Aortic smooth muscle cell (primary cell): ENCODE results near the gene CNTN3. TPM values are rescaled to one million over a fixed set of nuclear protein-coding genes. Genes with fewer than 3 reads are reported as not detected.

ENCODE experiments used
- total RNA-seq: library from RNA; depleted of rRNA; stranded (reverse); fragments of >200 nt; gene quantifications from 2 replicates; pipeline ENCODE4 v1.2.3, GENCODE V29; 2014

Gene CNTN3
- 3.4 and 14.7 TPM in 2 replicates for total RNA-seq

DNA sequence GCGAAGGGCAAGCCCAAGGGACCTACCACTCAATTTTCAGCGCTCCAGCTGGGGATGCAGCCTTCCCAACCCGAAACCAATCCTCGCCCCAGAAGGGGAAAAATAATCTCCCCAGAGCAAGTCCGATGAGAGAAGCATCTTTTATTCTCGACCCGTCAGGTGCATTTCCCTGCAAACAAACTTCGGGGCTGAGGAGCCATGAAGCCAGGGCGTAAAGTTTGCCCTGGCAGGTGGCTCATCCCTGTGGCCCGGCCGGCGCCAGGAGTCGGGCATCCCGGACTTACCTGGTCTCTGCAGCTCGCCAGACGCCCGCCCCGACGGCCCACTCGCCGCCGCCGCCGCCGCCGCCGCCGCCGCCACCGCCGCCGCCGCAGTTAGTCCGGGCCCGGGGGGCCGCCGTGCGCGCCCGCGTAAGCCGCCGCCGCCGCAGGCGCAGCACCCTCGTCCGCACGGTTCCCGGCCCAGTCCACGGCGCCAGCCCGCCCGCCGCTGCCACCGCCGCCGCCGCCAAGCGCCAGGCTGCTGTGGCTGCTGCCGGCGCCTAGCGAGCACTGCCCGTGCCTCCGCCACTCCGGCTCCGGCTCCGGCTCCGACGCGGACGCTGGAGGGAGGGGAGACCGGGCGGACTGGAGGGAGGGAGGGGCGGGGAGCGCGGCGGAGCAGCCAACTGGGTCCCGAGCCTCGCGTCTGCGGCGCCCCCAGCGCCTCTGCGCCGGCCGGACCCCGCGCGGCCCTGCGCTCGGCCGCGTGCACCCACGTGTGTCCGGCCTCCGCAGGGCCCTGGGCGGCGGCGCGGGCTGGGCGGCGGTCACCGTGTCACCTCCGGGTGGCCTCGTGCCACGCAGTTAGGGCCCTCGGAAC is at the start of gene CNTN3:
Gene CNTN3, minus strand, starts transcription at position 553 of the 861 bp plus-strand sequence. CDS start 93,547 bp downstream, outside the sequence.

